Thoracic aorta (tissue), 2 donors: ENCODE data around the gene PHACTR1. TPM values are rescaled to one million over a fixed set of nuclear protein-coding genes. Genes with fewer than 3 reads are reported as not detected.

Source experiments
- ATAC-seq: fragments of 150-250 bp; one replicate; pipeline ENCODE4 v1.8.0; 2017; ENCODE audit warnings: low read depth; ENCODE audit not compliant: insufficient number of reproducible peaks, low FRiP score
- DNase-seq: peaks from one replicate; pipeline ENCODE4 v3.0.0-alpha.2; 2020; ENCODE audit warnings: low spot score
- H3K27ac ChIP-seq, 2 donors: fragments of 200-600 bp; sonication (generic); 1 replicate in 1 of 2; 2 replicates in 1 of 2; pipeline ENCODE4 v1.5.1; 2016; ENCODE audit warnings: mild to moderate bottlenecking in 2 of 2, moderate library complexity in 2 of 2
- H3K27me3 ChIP-seq: fragments of 200-600 bp; sonication (generic); replicated peaks from 2 replicates; pipeline ENCODE4 v1.6.0; 2016; ENCODE audit warnings: mild to moderate bottlenecking; ENCODE audit not compliant: insufficient read depth
- H3K36me3 ChIP-seq: fragments of 200-600 bp; sonication (generic); one replicate; pipeline ENCODE4 v1.5.1; 2016
- H3K4me1 ChIP-seq, 2 donors: fragments of 200-600 bp; sonication (generic); 1 replicate in 1 of 2; 2 replicates in 1 of 2; pipeline versions ENCODE4 v1.5.1 to v1.6.0; 2016; ENCODE audit warnings: low read depth in 2 of 2, mild to moderate bottlenecking in 1 of 2; ENCODE audit not compliant: control insufficient read depth in 1 of 2
- H3K4me3 ChIP-seq: fragments of 200-600 bp; sonication (generic); 2 replicates; pipeline ENCODE4 v1.5.1; 2016; ENCODE audit warnings: mild to moderate bottlenecking
- H3K9me3 ChIP-seq: fragments of 200-600 bp; sonication (generic); 2 replicates; pipeline ENCODE4 v1.5.1; 2016
- CTCF ChIP-seq: fragments of 200-600 bp; sonication (generic); IDR thresholded peaks from one replicate; pipeline ENCODE4 v1.5.1; 2019; ENCODE audit warnings: antibody characterized with exemption
- total RNA-seq, 2 donors: library from RNA; depleted of rRNA; stranded (reverse); fragments of >200 nt; gene quantifications; one replicate each; pipeline versions ENCODE4 v1.1.0 to v1.2.3, GENCODE V29; 2016

Gene PHACTR1
- total RNA-seq, 2 donors from 2014 or later, result 42.9 to 69.1 TPM

GRCh38 chr6:12766365-12766764, 49.8 kb downstream of the PHACTR1 start:
- ATAC-seq (no peak), DNase-seq (no peak)
- Histone ChIP-seq H3K36me3 (no peaks in the 10 kb centered on the region), H3K4me1 (no peaks in the 10 kb centered on the region), H3K27ac (no peak overlapping the region), H3K4me3 (no peak overlapping the region), H3K27me3 (no peaks in the 10 kb centered on the region), H3K9me3 (no peaks in the 10 kb centered on the region)
- TF ChIP-seq CTCF, result no peak

- Histone ChIP-seq H3K36me3 (no peaks in the 10 kb centered on the region), H3K27me3 (no peaks in the 10 kb centered on the region), H3K27ac (no peak overlapping the region), H3K4me1 (no peaks in the 10 kb centered on the region), H3K9me3 (no peaks in the 10 kb centered on the region), H3K4me3 (no peak overlapping the region)
- TF ChIP-seq CTCF, result no peak
- ATAC-seq, result no peak
- no peak for DNase-seq
These were observed 50.4 kb downstream of the PHACTR1 start for GRCh38 chr6:12767016-12767415.

DNA sequence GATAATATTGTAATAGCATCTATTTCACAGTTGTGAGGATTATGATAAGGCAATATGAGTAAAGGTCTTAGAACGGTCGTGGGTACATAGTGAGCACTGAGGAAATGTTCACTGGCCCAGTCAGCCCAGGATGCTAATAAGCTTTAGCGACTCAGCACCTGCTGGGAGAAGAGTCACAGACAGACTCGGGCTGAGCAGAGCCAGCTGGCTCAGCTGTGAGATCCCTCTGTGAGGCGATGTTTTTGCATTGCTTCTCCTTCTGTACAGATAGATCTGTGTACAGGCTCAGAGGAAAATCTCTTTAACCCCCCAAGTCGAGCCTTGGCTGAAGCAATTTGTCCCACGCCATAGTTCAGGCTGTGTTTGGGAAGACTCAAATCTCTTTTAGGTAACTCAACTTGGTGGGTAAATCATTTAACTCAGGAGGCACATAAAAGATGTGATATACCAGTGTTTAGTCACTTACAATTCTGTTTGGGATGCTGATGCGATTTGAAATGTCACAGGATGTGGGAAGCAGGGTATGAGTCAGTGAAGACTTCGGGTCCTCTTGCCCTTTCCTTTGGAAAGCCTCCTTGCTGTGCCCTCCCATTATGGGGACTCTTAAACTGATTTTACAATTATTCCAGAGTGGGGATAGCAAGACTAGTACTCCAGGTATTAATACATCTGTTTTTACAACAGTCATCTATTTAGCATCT, 53.1 kb downstream of the PHACTR1 start:
- Histone ChIP-seq H3K27me3 (no peaks in the 10 kb centered on the region), H3K4me3 (no peak overlapping the region), H3K27ac (no peak overlapping the region), H3K9me3 (no peaks in the 10 kb centered on the region), H3K4me1 (no peaks in the 10 kb centered on the region), H3K36me3 (no peaks in the 10 kb centered on the region)
- ATAC-seq, result no peak
- DNase-seq, result no peak
- TF ChIP-seq CTCF, result no peak

- no peak overlapping the region for H3K27ac ChIP-seq
- no peaks in the 10 kb centered on the region for H3K9me3 ChIP-seq
- H3K4me1 ChIP-seq, result no peaks in the 10 kb centered on the region
- H3K36me3 ChIP-seq, result no peaks in the 10 kb centered on the region
- ATAC-seq (no peak), DNase-seq (no peak)
- H3K4me3 ChIP-seq, result no peak overlapping the region
- H3K27me3 ChIP-seq, result no peaks in the 10 kb centered on the region
- TF ChIP-seq CTCF, result no peak
These were observed 55.8 kb downstream of the PHACTR1 start for GRCh38 chr6:12772416-12772815.

- H3K4me3 ChIP-seq, result no peak overlapping the region
- H3K27ac ChIP-seq, result no peak overlapping the region
- H3K27me3 ChIP-seq, result no peaks in the 10 kb centered on the region
- no peak for ATAC-seq
- H3K9me3 ChIP-seq, result no peaks in the 10 kb centered on the region
- H3K36me3 ChIP-seq, result no peaks in the 10 kb centered on the region
- no peak for TF ChIP-seq CTCF
- H3K4me1 ChIP-seq, result no peaks in the 10 kb centered on the region
- DNase-seq, result no peak
These were observed 59.7 kb downstream of the PHACTR1 start for GRCh38 chr6:12776291-12776690.
